HG03045 (cell line): ENCODE results near the gene DBF4B.

ENCODE experiments used
- ATAC-seq: cut with Tn5 transposase; IDR thresholded peaks from one replicate; pipeline ENCODE4 v1.9.1; 2021; ENCODE audit warnings: mild to moderate bottlenecking, moderate library complexity; ENCODE audit not compliant: unreplicated experiment

Gene DBF4B

GRCh38 chr17:44795421-44795820 is 87.0 kb downstream of the DBF4B start:
- no peak for ATAC-seq

GRCh38 chr17:44795928-44796327 is 87.5 kb downstream of the DBF4B start:
- ATAC-seq = no peak

- ATAC-seq = no peak
Observed at GRCh38 chr17:44796731-44797130, 88.3 kb downstream of the DBF4B start.

- no peak for ATAC-seq
Observed at GRCh38 chr17:44797802-44798201, 89.3 kb downstream of the DBF4B start.

- no peak for ATAC-seq
Observed at GRCh38 chr17:44798356-44798755, 89.9 kb downstream of the DBF4B start.
